Skeletal muscle tissue (tissue), 4 donors: ENCODE results near the gene TRABD. TPM values are rescaled to one million over a fixed set of nuclear protein-coding genes. Genes with fewer than 3 reads are reported as not detected.

Source experiments
- H3K27ac ChIP-seq: one replicate; pipeline ENCODE4 v1.7.0; 2013; ENCODE audit warnings: mild to moderate bottlenecking, low read depth, low read length, inconsistent platforms
- H3K27me3 ChIP-seq, 3 donors: one replicate each; pipeline ENCODE4 v1.7.0; 2013; ENCODE audit warnings: low read length in 3 of 3; ENCODE audit not compliant: control insufficient read depth in 3 of 3, insufficient read depth in 3 of 3
- H3K36me3 ChIP-seq, 3 donors: one replicate each; pipeline ENCODE4 v1.7.0; 2013; ENCODE audit warnings: low read length in 3 of 3; ENCODE audit not compliant: control insufficient read depth in 3 of 3, insufficient read depth in 3 of 3
- H3K4me1 ChIP-seq, 3 donors: one replicate each; pipeline ENCODE4 v1.7.0; 2013; ENCODE audit warnings: low read length in 3 of 3, mild to moderate bottlenecking in 3 of 3; ENCODE audit not compliant: control insufficient read depth in 3 of 3, insufficient read depth in 3 of 3
- H3K4me3 ChIP-seq, 3 donors: one replicate each; pipeline ENCODE4 v1.7.0; 2013; ENCODE audit warnings: low read length in 3 of 3
- H3K9ac ChIP-seq, 3 donors: one replicate each; pipeline ENCODE4 v1.7.0; 2013; ENCODE audit warnings: low read length in 3 of 3, mild to moderate bottlenecking in 3 of 3, moderate library complexity in 2 of 3, low read depth in 1 of 3
- H3K9me3 ChIP-seq, 3 donors: one replicate each; pipeline ENCODE4 v1.7.0; 2013; ENCODE audit warnings: low read length in 3 of 3; ENCODE audit not compliant: control insufficient read depth in 3 of 3
- total RNA-seq: library from RNA; depleted of rRNA; stranded (reverse); fragments of >200 nt; gene quantifications from one replicate; pipeline ENCODE4 v1.2.3, GENCODE V29; 2014
- donor health status: Osteomylitis.

Gene TRABD
- total RNA-seq, 1 donor from 2014 or later: 4.7 TPM

- Histone ChIP-seq H3K4me1 (no peaks in the 10 kb centered on the region), H3K27ac (no peak overlapping the region), H3K9me3 (no peaks in the 10 kb centered on the region), H3K4me3 (no peak overlapping the region), H3K9ac (no peak overlapping the region), H3K36me3 (no peaks in the 10 kb centered on the region), H3K27me3 (peaks cover 16 to 35% (median 22%) of the 10 kb centered on the region in 3 donors)
Observed at GRCh38 chr22:50153056-50153755, 32.5 kb upstream of the TRABD start.

GRCh38 chr22:50153756-50154140 lies 32.0 kb upstream of the TRABD start:
- Histone ChIP-seq H3K9me3 (no peaks in the 10 kb centered on the region), H3K9ac (no peak overlapping the region), H3K36me3 (no peaks in the 10 kb centered on the region), H3K27ac (no peak overlapping the region), H3K4me1 (no peaks in the 10 kb centered on the region), H3K27me3 (peaks cover 22 to 41% (median 27%) of the 10 kb centered on the region in 3 donors), H3K4me3 (no peak overlapping the region)

GRCh38 chr22:50157709-50158375 lies 27.9 kb upstream of the TRABD start:
- H3K4me1 ChIP-seq: no peaks in the 10 kb centered on the region
- H3K4me3 ChIP-seq: no peak overlapping the region
- H3K27ac ChIP-seq: no peak overlapping the region
- H3K36me3 ChIP-seq: no peaks in the 10 kb centered on the region
- H3K9ac ChIP-seq: no peak overlapping the region
- no peaks in the 10 kb centered on the region for H3K9me3 ChIP-seq
- peaks cover 23 to 47% (median 41%) of the 10 kb centered on the region in 3 donors for H3K27me3 ChIP-seq

- no peak overlapping the region for H3K4me3 ChIP-seq
- no peak overlapping the region for H3K27ac ChIP-seq
- H3K4me1 ChIP-seq: no peaks in the 10 kb centered on the region
- peaks cover 23 to 52% (median 38%) of the 10 kb centered on the region in 3 donors for H3K27me3 ChIP-seq
- H3K36me3 ChIP-seq: no peaks in the 10 kb centered on the region
- no peaks in the 10 kb centered on the region for H3K9me3 ChIP-seq
- H3K9ac ChIP-seq: no peak overlapping the region
Observed at GRCh38 chr22:50160947-50161346, 24.8 kb upstream of the TRABD start.

- Histone ChIP-seq H3K27me3 (peaks cover 20 to 50% (median 38%) of the 10 kb centered on the region in 3 donors), H3K4me3 (no peak overlapping the region), H3K36me3 (no peaks in the 10 kb centered on the region), H3K9me3 (no peaks in the 10 kb centered on the region), H3K9ac (no peak overlapping the region), H3K27ac (no peak overlapping the region), H3K4me1 (no peaks in the 10 kb centered on the region)
Observed at GRCh38 chr22:50161508-50162390, 24.0 kb upstream of the TRABD start.

GRCh38 chr22:50162391-50162956 lies 23.2 kb upstream of the TRABD start:
- H3K9me3 ChIP-seq: no peaks in the 10 kb centered on the region
- H3K4me1 ChIP-seq: no peaks in the 10 kb centered on the region
- H3K4me3 ChIP-seq: no peak overlapping the region
- H3K27ac ChIP-seq: no peak overlapping the region
- no peak overlapping the region for H3K9ac ChIP-seq
- H3K36me3 ChIP-seq: no peaks in the 10 kb centered on the region
- peaks cover 17 to 48% (median 34%) of the 10 kb centered on the region in 3 donors for H3K27me3 ChIP-seq

- H3K27ac ChIP-seq: no peak overlapping the region
- H3K4me3 ChIP-seq: no peak overlapping the region
- H3K27me3 ChIP-seq: peaks cover 11 to 36% (median 28%) of the 10 kb centered on the region in 3 donors
- no peaks in the 10 kb centered on the region for H3K4me1 ChIP-seq
- no peaks in the 10 kb centered on the region for H3K9me3 ChIP-seq
- no peaks in the 10 kb centered on the region for H3K36me3 ChIP-seq
- no peak overlapping the region for H3K9ac ChIP-seq
Observed at GRCh38 chr22:50165436-50166123, 20.1 kb upstream of the TRABD start.

- peaks cover 21 to 32% (median 27%) of the 10 kb centered on the region in 3 donors for H3K27me3 ChIP-seq
- H3K36me3 ChIP-seq: no peaks in the 10 kb centered on the region
- H3K4me1 ChIP-seq: peaks cover 0 to 2% (median 0%) of the 10 kb centered on the region in 3 donors
- no peak overlapping the region for H3K9ac ChIP-seq
- no peaks in the 10 kb centered on the region for H3K9me3 ChIP-seq
- H3K4me3 ChIP-seq: no peak overlapping the region
- no peak overlapping the region for H3K27ac ChIP-seq
Observed at GRCh38 chr22:50167689-50168489, 17.8 kb upstream of the TRABD start.
